Left cardiac atrium (tissue), 4 donors: ENCODE results near the gene CLDN10. TPM values are rescaled to one million over a fixed set of nuclear protein-coding genes. Genes with fewer than 3 reads are reported as not detected.
A peak's percentile ranks its signal among the peaks of the same experiment; 100 is the strongest.
"Not testable (repeated sequence)": the region's sequence is repeated elsewhere in the genome, so short reads cannot be mapped to it uniquely, and the experiment has no call there.

Source experiments
- ATAC-seq, 2 donors: fragments of 200-7000 bp; cut with Tn5 transposase; one replicate each; pipeline ENCODE4 v1.9.1; 2020; ENCODE audit warnings: mild to moderate bottlenecking in 2 of 2, moderate library complexity in 2 of 2
- DNase-seq: peaks from one replicate; pipeline ENCODE4 v3.0.0-alpha.2; 2020
- intact Hi-C, 2 donors: fragments of 100-400 bp; cut with DNase I; formaldehyde crosslinking; loops; one replicate each; pipeline versions ENCODE4 v1.14.1 to v1.15.1; 2022 to 2023
- total RNA-seq, 2 donors: library from RNA; stranded (reverse); fragmentation: NEBNext Ultra II Directional; extraction: Animal tissue kit (Norgen Biotek cat#: 25700); gene quantifications; one replicate each; pipeline ENCODE4 v1.2.1, GENCODE V29; 2021
- donor health status: DM: no; HTN: yes; CAD: no.
- donor health status: DM: no; HTN: yes; CAD: no; lungs with severe emphysema.
- donor health status: DM: yes; HTN: yes; CAD: no.
- donor health status: Dilated cardiomyopathy.

The CLDN10 gene
- total RNA-seq, 2 donors from 2014 or later, result not detected

- DNase-seq (no peak), ATAC-seq (no peak)
- intact Hi-C loops, result loop anchor here in 1 of 2 donors (5.0 to 10.0 kb wide), 2 partner anchors 128 to 296 kb away; no protein-coding TSS in a partner anchor
Measured at GRCh38 chr13:95536632-95537241, 15.8 kb upstream of the CLDN10 start.

GRCh38 chr13:95540888-95541287 is 11.6 kb upstream of the CLDN10 start:
- ATAC-seq (peak; percentile 73 to 91), DNase-seq (peak; percentile 34)
- intact Hi-C loops, result no loop called here

GRCh38 chr13:95541308-95541707 is 11.2 kb upstream of the CLDN10 start:
- ATAC-seq (no peak), DNase-seq (no peak)
- intact Hi-C loops, result no loop called here

- no peak for DNase-seq
- intact Hi-C loops, result no loop called here
- ATAC-seq, result no peak
Measured at GRCh38 chr13:95541911-95542474, 10.5 kb upstream of the CLDN10 start.

- ATAC-seq, result no peak
- no peak for DNase-seq
- intact Hi-C loops, result no loop called here
Measured at GRCh38 chr13:95544293-95544692, 8.2 kb upstream of the CLDN10 start.

- ATAC-seq (no peak), DNase-seq (no peak)
- intact Hi-C loops, result no loop called here
Measured at GRCh38 chr13:95546919-95547318, 5.6 kb upstream of the CLDN10 start.

GRCh38 chr13:95547531-95548167 is 4.9 kb upstream of the CLDN10 start:
- DNase-seq (no peak), ATAC-seq (no peak)
- intact Hi-C loops, result no loop called here

- intact Hi-C loops, result no loop called here
- DNase-seq (no peak), ATAC-seq (no peak)
Measured at GRCh38 chr13:95552208-95552538, 347 bp upstream of the CLDN10 start.

GRCh38 chr13:95553581-95554385 is 1.3 kb downstream of the CLDN10 start:
- intact Hi-C loops, result no loop called here
- ATAC-seq (peak in 1 of 2 donors; percentile 45), DNase-seq (no peak)

- intact Hi-C loops, result no loop called here
- ATAC-seq, result no peak
- DNase-seq, result no peak
Measured at GRCh38 chr13:95557013-95557412, 4.5 kb downstream of the CLDN10 start.

- ATAC-seq, result no peak
- DNase-seq, result no peak
- intact Hi-C loops, result no loop called here
Measured at GRCh38 chr13:95559100-95559499, 6.6 kb downstream of the CLDN10 start.

- DNase-seq, result no peak
- no peak for ATAC-seq
- intact Hi-C loops, result no loop called here
Measured at GRCh38 chr13:95560387-95560786, 7.9 kb downstream of the CLDN10 start.

GRCh38 chr13:95564091-95564490 is 11.6 kb downstream of the CLDN10 start:
- DNase-seq, result no peak
- no peak for ATAC-seq
- intact Hi-C loops, result no loop called here

GRCh38 chr13:95564733-95565291 is 12.3 kb downstream of the CLDN10 start:
- ATAC-seq (no peak), DNase-seq (no peak)
- intact Hi-C loops, result no loop called here

- ATAC-seq, DNase-seq, intact Hi-C loops: not testable (repeated sequence)
Measured at GRCh38 chr13:95565758-95566157, 13.2 kb downstream of the CLDN10 start.

GRCh38 chr13:95568131-95568530 is 15.6 kb downstream of the CLDN10 start:
- intact Hi-C loops, result no loop called here

GRCh38 chr13:95570016-95570415 is 17.5 kb downstream of the CLDN10 start:
- DNase-seq, result no peak
- intact Hi-C loops, result no loop called here
- ATAC-seq, result no peak

More at GRCh38 chr13:95568131-95568530, 15.6 kb downstream of the CLDN10 start:
- DNase-seq (no peak), ATAC-seq (no peak)

- DNase-seq (no peak), ATAC-seq (no peak)
- intact Hi-C loops, result no loop called here
Measured at GRCh38 chr13:95571941-95572340, 19.4 kb downstream of the CLDN10 start.

- intact Hi-C loops, result no loop called here
- ATAC-seq (no peak), DNase-seq (no peak)
Measured at GRCh38 chr13:95573221-95573620, 20.7 kb downstream of the CLDN10 start.

GRCh38 chr13:95579303-95579702 is 26.8 kb downstream of the CLDN10 start:
- no peak for ATAC-seq
- DNase-seq, result no peak
- intact Hi-C loops, result no loop called here
